Uterus (tissue), 4 donors: ENCODE data around the gene RNF114. TPM values are rescaled to one million over a fixed set of nuclear protein-coding genes. Genes with fewer than 3 reads are reported as not detected.

Experiments used
- DNase-seq, 2 donors: peaks; one replicate each; pipeline ENCODE4 v3.0.0-alpha.2; 2019 to 2020
- H3K27ac ChIP-seq, 2 donors: fragments of 200-600 bp; sonication (generic); 1 replicate in 1 of 2; 2 replicates in 1 of 2; pipeline ENCODE4 v1.5.1; 2016 to 2018
- H3K27me3 ChIP-seq, 2 donors: fragments of 200-600 bp; sonication (generic); one replicate each; pipeline ENCODE4 v1.5.1; 2018 to 2019; ENCODE audit warnings: control low read depth in 1 of 2
- H3K36me3 ChIP-seq, 2 donors: fragments of 200-600 bp; sonication (generic); one replicate each; pipeline ENCODE4 v1.5.1; 2019; ENCODE audit warnings: control low read depth in 1 of 2
- H3K4me1 ChIP-seq, 2 donors: fragments of 200-600 bp; sonication (generic); one replicate each; pipeline ENCODE4 v1.5.1; 2018 to 2019; ENCODE audit warnings: control low read depth in 1 of 2
- H3K4me3 ChIP-seq, 2 donors: fragments of 200-600 bp; sonication (generic); 1 replicate in 1 of 2; 2 replicates in 1 of 2; pipeline ENCODE4 v1.5.1; 2018 to 2019; ENCODE audit warnings: mild to moderate bottlenecking in 1 of 2
- H3K9me3 ChIP-seq, 2 donors: fragments of 200-600 bp; sonication (generic); one replicate each; pipeline ENCODE4 v1.5.1; 2019; ENCODE audit warnings: control low read depth in 1 of 2
- CTCF ChIP-seq, 4 experiments: fragments of 200-600 bp in 2 of 4; fragments of 450-650 bp in 2 of 4; sonication (generic) in 2 of 4; IDR thresholded peaks; one replicate each; pipeline ENCODE4 v1.5.1; 2016 to 2019; ENCODE audit warnings: antibody characterized with exemption in 4 of 4, mild to moderate bottlenecking in 2 of 4, moderate library complexity in 1 of 4
- POLR2A ChIP-seq, 2 donors: fragments of 450-650 bp; IDR thresholded peaks; one replicate each; pipeline ENCODE4 v1.6.1; 2016; ENCODE audit warnings: antibody characterized with exemption in 2 of 2, mild to moderate bottlenecking in 1 of 2, moderate library complexity in 1 of 2
- intact Hi-C: fragments of 100-400 bp; cut with DNase I; formaldehyde crosslinking; loops from one replicate; pipeline ENCODE4 v1.15.1; 2023; ENCODE audit warnings: low total_unique reads
- total RNA-seq, 4 donors: library from RNA; depleted of rRNA in 3 of 4; stranded (reverse); fragments of >200 nt in 3 of 4; gene quantifications; one replicate each; pipeline versions ENCODE4 v1.1.0 to v1.2.4, GENCODE V29; 2014 to 2023
- donor health status: DM: yes; HTN: yes; CAD: no.

The RNF114 gene
- total RNA-seq, 4 donors from 2014 or later = 37.6 to 118 (median 88.0) TPM

GRCh38 chr20:49905415-49906091 is 30.6 kb upstream of the RNF114 start:
- no peaks in the 10 kb centered on the region for H3K9me3 ChIP-seq

GRCh38 chr20:49906101-49906604 is 30.0 kb upstream of the RNF114 start:
- no peaks in the 10 kb centered on the region for H3K4me1 ChIP-seq
- H3K27ac ChIP-seq = no peak overlapping the region
- no peak overlapping the region for H3K4me3 ChIP-seq
- intact Hi-C loops = no loop called here
- no peak for TF ChIP-seq POLR2A (IDR thresholded peaks at IDR 0.05)
- TF ChIP-seq CTCF (IDR thresholded peaks at IDR 0.05) = no peak
- no peaks in the 10 kb centered on the region for H3K27me3 ChIP-seq
- no peaks in the 10 kb centered on the region for H3K36me3 ChIP-seq
- H3K9me3 ChIP-seq = no peaks in the 10 kb centered on the region
- DNase-seq = no peak

More at GRCh38 chr20:49905415-49906091, 30.6 kb upstream of the RNF114 start:
- Histone ChIP-seq H3K4me1 (no peaks in the 10 kb centered on the region), H3K27ac (no peak overlapping the region), H3K36me3 (no peaks in the 10 kb centered on the region), H3K27me3 (no peaks in the 10 kb centered on the region), H3K4me3 (no peak overlapping the region)
- intact Hi-C loops = no loop called here
- TF ChIP-seq POLR2A (IDR thresholded peaks at IDR 0.05) (no peak), CTCF (IDR thresholded peaks at IDR 0.05) (no peak)
- DNase-seq = no peak

GRCh38 chr20:49906615-49907154 is 29.5 kb upstream of the RNF114 start:
- TF ChIP-seq POLR2A (IDR thresholded peaks at IDR 0.05) = no peak
- no peak for TF ChIP-seq CTCF (IDR thresholded peaks at IDR 0.05)
- DNase-seq = no peak
- H3K4me3 ChIP-seq = no peak overlapping the region
- no peaks in the 10 kb centered on the region for H3K4me1 ChIP-seq
- H3K36me3 ChIP-seq = no peaks in the 10 kb centered on the region
- intact Hi-C loops = no loop called here
- H3K27me3 ChIP-seq = no peaks in the 10 kb centered on the region
- no peaks in the 10 kb centered on the region for H3K9me3 ChIP-seq
- no peak overlapping the region for H3K27ac ChIP-seq

GRCh38 chr20:49907405-49908257 is 28.6 kb upstream of the RNF114 start:
- H3K4me3 ChIP-seq = no peak overlapping the region
- no peak overlapping the region for H3K27ac ChIP-seq
- intact Hi-C loops = no loop called here
- TF ChIP-seq CTCF (IDR thresholded peaks at IDR 0.05) (no peak), POLR2A (IDR thresholded peaks at IDR 0.05) (no peak)
- DNase-seq = no peak
- no peaks in the 10 kb centered on the region for H3K9me3 ChIP-seq
- H3K4me1 ChIP-seq = no peaks in the 10 kb centered on the region
- no peaks in the 10 kb centered on the region for H3K27me3 ChIP-seq
- H3K36me3 ChIP-seq = no peaks in the 10 kb centered on the region

- Histone ChIP-seq H3K4me3 (no peak overlapping the region), H3K27me3 (no peaks in the 10 kb centered on the region), H3K27ac (no peak overlapping the region), H3K4me1 (no peaks in the 10 kb centered on the region), H3K36me3 (no peaks in the 10 kb centered on the region), H3K9me3 (no peaks in the 10 kb centered on the region)
- no peak for DNase-seq
- intact Hi-C loops = no loop called here
- TF ChIP-seq CTCF (IDR thresholded peaks at IDR 0.05) = no peak
- no peak for TF ChIP-seq POLR2A (IDR thresholded peaks at IDR 0.05)
Measured at GRCh38 chr20:49908258-49908565, 28.0 kb upstream of the RNF114 start.
